Esophagus squamous epithelium (tissue), 4 donors: ENCODE measurements around the gene LRP1.

Source experiments
- CTCF ChIP-seq, 6 experiments: fragments of 450-650 bp in 4 of 6; fragments of 200-600 bp in 2 of 6; sonication (generic) in 2 of 6; IDR thresholded peaks; one replicate each; pipeline ENCODE4 v1.5.1; 2016 to 2019; ENCODE audit warnings: antibody characterized with exemption in 6 of 6, mild to moderate bottlenecking in 4 of 6, moderate library complexity in 4 of 6
- POLR2A ChIP-seq, 4 donors: fragments of 450-650 bp; IDR thresholded peaks; one replicate each; pipeline ENCODE4 v1.6.1; 2017; ENCODE audit warnings: antibody characterized with exemption in 4 of 4, mild to moderate bottlenecking in 4 of 4, moderate library complexity in 3 of 4

- no peak for TF ChIP-seq CTCF (IDR thresholded peaks at IDR 0.05)
- TF ChIP-seq POLR2A (IDR thresholded peaks at IDR 0.05) = no peak
Observed at GRCh38 chr12:57183939-57184725, 55.8 kb downstream of the LRP1 start.
